ENCODE results near the gene PHF24.
A peak's percentile ranks its signal among the peaks of the same experiment; 100 is the strongest.

Gene PHF24

GRCh38 chr9:34958411-34958982 lies 412 bp downstream of the PHF24 start:
- no peak overlapping the region for H3K9ac ChIP-seq (ENCODE audit: insufficient read length)
- H3K9me3 ChIP-seq (ENCODE audit: low read depth, low read length), result no peaks in the 10 kb centered on the region
- no peak for DNase-seq (ENCODE audit: low read depth, low spot score)
- H3K4me3 ChIP-seq, result peak overlapping the region; percentile 54
- no peak overlapping the region for H3K27ac ChIP-seq
- no peak for TF ChIP-seq EZH2 (IDR thresholded peaks at IDR 0.05)
- TF ChIP-seq POLR2AphosphoS5 (IDR thresholded peaks at IDR 0.05; ENCODE audit: borderline replicate concordance, low read depth, low read length), result no peak
- no peaks in the 10 kb centered on the region for H3K36me3 ChIP-seq (ENCODE audit: insufficient read depth, low read length)

GRCh38 chr9:34959461-34959860 lies 1.4 kb downstream of the PHF24 start:
- no peak overlapping the region for H3K4me3 ChIP-seq
- H3K27ac ChIP-seq, result no peak overlapping the region
- H3K9me3 ChIP-seq (ENCODE audit: low read depth, low read length), result no peaks in the 10 kb centered on the region
- no peaks in the 10 kb centered on the region for H3K36me3 ChIP-seq (ENCODE audit: insufficient read depth, low read length)
- no peak overlapping the region for H3K9ac ChIP-seq (ENCODE audit: insufficient read length)
- no peak for DNase-seq (ENCODE audit: low read depth, low spot score)
- TF ChIP-seq POLR2AphosphoS5 (IDR thresholded peaks at IDR 0.05; ENCODE audit: borderline replicate concordance, low read depth, low read length), result no peak
- TF ChIP-seq EZH2 (IDR thresholded peaks at IDR 0.05), result no peak
- TF ChIP-seq FOXP2 (optimal IDR thresholded peaks at IDR 0.05; ENCODE audit: control extremely low read depth, extremely low read length, insufficient read depth), result no peak

GRCh38 chr9:34961574-34962490 lies 3.7 kb downstream of the PHF24 start:
- no peak overlapping the region for H3K27ac ChIP-seq
- no peak overlapping the region for H3K4me3 ChIP-seq
- TF ChIP-seq POLR2AphosphoS5 (IDR thresholded peaks at IDR 0.05; ENCODE audit: borderline replicate concordance, low read depth, low read length) (no peak), EZH2 (IDR thresholded peaks at IDR 0.05) (no peak), FOXP2 (optimal IDR thresholded peaks at IDR 0.05; ENCODE audit: control extremely low read depth, extremely low read length, insufficient read depth) (no peak)
- no peaks in the 10 kb centered on the region for H3K9me3 ChIP-seq (ENCODE audit: low read depth, low read length)
- no peak overlapping the region for H3K9ac ChIP-seq (ENCODE audit: insufficient read length)
- H3K36me3 ChIP-seq (ENCODE audit: insufficient read depth, low read length), result no peaks in the 10 kb centered on the region
- DNase-seq (ENCODE audit: low read depth, low spot score), result no peak

- Histone ChIP-seq H3K27ac (no peak overlapping the region), H3K9ac (ENCODE audit: insufficient read length) (no peak overlapping the region), H3K4me3 (no peak overlapping the region), H3K36me3 (ENCODE audit: insufficient read depth, low read length) (no peaks in the 10 kb centered on the region), H3K9me3 (ENCODE audit: low read depth, low read length) (no peaks in the 10 kb centered on the region)
- DNase-seq (ENCODE audit: low read depth, low spot score), result no peak
- TF ChIP-seq FOXP2 (optimal IDR thresholded peaks at IDR 0.05; ENCODE audit: control extremely low read depth, extremely low read length, insufficient read depth) (no peak), POLR2AphosphoS5 (IDR thresholded peaks at IDR 0.05; ENCODE audit: borderline replicate concordance, low read depth, low read length) (no peak), EZH2 (IDR thresholded peaks at IDR 0.05) (no peak)
Measured at GRCh38 chr9:34962546-34962945, 4.5 kb downstream of the PHF24 start.

GRCh38 chr9:34963552-34963951 lies 5.5 kb downstream of the PHF24 start:
- Histone ChIP-seq H3K9ac (ENCODE audit: insufficient read length) (no peak overlapping the region), H3K9me3 (ENCODE audit: low read depth, low read length) (no peaks in the 10 kb centered on the region), H3K36me3 (ENCODE audit: insufficient read depth, low read length) (no peaks in the 10 kb centered on the region), H3K27ac (no peak overlapping the region), H3K4me3 (no peak overlapping the region)
- DNase-seq (ENCODE audit: low read depth, low spot score), result no peak
- no peak for TF ChIP-seq EZH2 (IDR thresholded peaks at IDR 0.05)

- no peak overlapping the region for H3K9ac ChIP-seq (ENCODE audit: insufficient read length)
- no peak overlapping the region for H3K27ac ChIP-seq
- H3K4me3 ChIP-seq, result no peak overlapping the region
- no peak for TF ChIP-seq POLR2AphosphoS5 (IDR thresholded peaks at IDR 0.05; ENCODE audit: borderline replicate concordance, low read depth, low read length)
- TF ChIP-seq FOXP2 (optimal IDR thresholded peaks at IDR 0.05; ENCODE audit: control extremely low read depth, extremely low read length, insufficient read depth), result no peak
- no peak for TF ChIP-seq EZH2 (IDR thresholded peaks at IDR 0.05)
- H3K9me3 ChIP-seq (ENCODE audit: low read depth, low read length), result no peaks in the 10 kb centered on the region
- no peaks in the 10 kb centered on the region for H3K36me3 ChIP-seq (ENCODE audit: insufficient read depth, low read length)
- no peak for DNase-seq (ENCODE audit: low read depth, low spot score)
Measured at GRCh38 chr9:34964458-34964857, 6.4 kb downstream of the PHF24 start.

- Histone ChIP-seq H3K9ac (ENCODE audit: insufficient read length) (no peak overlapping the region), H3K4me3 (no peak overlapping the region), H3K9me3 (ENCODE audit: low read depth, low read length) (no peaks in the 10 kb centered on the region), H3K36me3 (ENCODE audit: insufficient read depth, low read length) (no peaks in the 10 kb centered on the region), H3K27ac (no peak overlapping the region)
- TF ChIP-seq FOXP2 (optimal IDR thresholded peaks at IDR 0.05; ENCODE audit: control extremely low read depth, extremely low read length, insufficient read depth) (no peak), POLR2AphosphoS5 (IDR thresholded peaks at IDR 0.05; ENCODE audit: borderline replicate concordance, low read depth, low read length) (no peak), EZH2 (IDR thresholded peaks at IDR 0.05) (no peak)
- DNase-seq (ENCODE audit: low read depth, low spot score), result no peak
Measured at GRCh38 chr9:34971146-34971811, 13.2 kb downstream of the PHF24 start.

- no peak for TF ChIP-seq EZH2 (IDR thresholded peaks at IDR 0.05)
- no peak for TF ChIP-seq FOXP2 (optimal IDR thresholded peaks at IDR 0.05; ENCODE audit: control extremely low read depth, extremely low read length, insufficient read depth)
- TF ChIP-seq POLR2AphosphoS5 (IDR thresholded peaks at IDR 0.05; ENCODE audit: borderline replicate concordance, low read depth, low read length), result no peak
- H3K4me3 ChIP-seq, result no peak overlapping the region
- H3K9ac ChIP-seq (ENCODE audit: insufficient read length), result no peak overlapping the region
- no peaks in the 10 kb centered on the region for H3K36me3 ChIP-seq (ENCODE audit: insufficient read depth, low read length)
- no peak overlapping the region for H3K27ac ChIP-seq
- no peak for DNase-seq (ENCODE audit: low read depth, low spot score)
- no peaks in the 10 kb centered on the region for H3K9me3 ChIP-seq (ENCODE audit: low read depth, low read length)
Measured at GRCh38 chr9:34974664-34975063, 16.6 kb downstream of the PHF24 start.
